Measurements from ENCODE around the gene ANKRD11.

DNA sequence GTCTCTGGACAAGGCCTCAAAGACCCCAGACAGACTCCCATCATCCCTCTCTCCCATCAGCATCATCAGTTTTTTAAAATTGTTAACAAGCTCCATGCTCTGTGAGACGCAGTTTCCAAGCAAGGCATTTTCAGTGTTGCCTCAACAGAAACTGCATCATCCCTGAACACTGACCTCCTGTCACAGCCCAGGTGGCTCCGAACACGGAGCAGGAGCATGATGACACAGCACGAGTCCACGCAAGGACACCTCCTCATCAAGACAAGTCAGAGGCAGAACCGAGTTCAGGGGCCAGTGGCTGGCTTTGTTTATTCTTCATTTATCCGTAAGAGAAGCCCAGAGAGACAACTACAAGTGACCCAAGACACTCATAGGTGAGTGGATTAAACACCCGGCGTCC lies 91.4 kb downstream of the ANKRD11 start:
- TF ChIP-seq CTCF (IDR thresholded peaks at IDR 0.05) (no peak), POLR2A (IDR thresholded peaks at IDR 0.05) (no peak)
